Ascending aorta (tissue), 2 donors: ENCODE measurements around the gene MAP1LC3C. TPM values are rescaled to one million over a fixed set of nuclear protein-coding genes. Genes with fewer than 3 reads are reported as not detected.

Source experiments
- DNase-seq, 2 donors: peaks; one replicate each; pipeline ENCODE4 v3.0.0-alpha.2; 2019; ENCODE audit warnings: low spot score in 2 of 2
- H3K27ac ChIP-seq, 2 donors: fragments of 200-600 bp; sonication (generic); one replicate each; pipeline ENCODE4 v1.5.1; 2016 to 2017; ENCODE audit warnings: mild to moderate bottlenecking in 1 of 2
- H3K27me3 ChIP-seq: fragments of 200-600 bp; sonication (generic); one replicate; pipeline ENCODE4 v1.5.1; 2017
- H3K36me3 ChIP-seq, 2 donors: fragments of 200-600 bp; sonication (generic); one replicate each; pipeline ENCODE4 v1.5.1; 2016
- H3K4me1 ChIP-seq, 2 donors: fragments of 200-600 bp; sonication (generic); one replicate each; pipeline ENCODE4 v1.5.1; 2016 to 2017; ENCODE audit warnings: mild to moderate bottlenecking in 1 of 2
- H3K4me3 ChIP-seq, 2 donors: fragments of 200-600 bp; sonication (generic); one replicate each; pipeline ENCODE4 v1.5.1; 2016 to 2017; ENCODE audit warnings: mild to moderate bottlenecking in 1 of 2
- H3K9me3 ChIP-seq, 2 donors: fragments of 200-600 bp; sonication (generic); one replicate each; pipeline ENCODE4 v1.5.1; 2016
- CTCF ChIP-seq, 3 experiments: fragments of 200-600 bp in 2 of 3; fragments of 450-650 bp in 1 of 3; sonication (generic) in 2 of 3; IDR thresholded peaks; one replicate each; pipeline ENCODE4 v1.5.1; 2016 to 2019; ENCODE audit warnings: antibody characterized with exemption in 3 of 3, mild to moderate bottlenecking in 1 of 3, moderate library complexity in 1 of 3
- intact Hi-C: fragments of 100-400 bp; cut with DNase I; formaldehyde crosslinking; loops from one replicate; pipeline ENCODE4 v1.15.1; 2023
- total RNA-seq: library from RNA; depleted of rRNA; stranded (reverse); fragments of >200 nt; gene quantifications from one replicate; pipeline ENCODE4 v1.1.0, GENCODE V29; 2016

MAP1LC3C gene
- total RNA-seq, 1 donor from 2014 or later: not detected

- intact Hi-C loops: no loop called here
- no peaks in the 10 kb centered on the region for H3K36me3 ChIP-seq
- no peaks in the 10 kb centered on the region for H3K9me3 ChIP-seq
- DNase-seq: no peak
- H3K27me3 ChIP-seq: no peaks in the 10 kb centered on the region
- no peak overlapping the region for H3K27ac ChIP-seq
- H3K4me3 ChIP-seq: no peak overlapping the region
- no peak for TF ChIP-seq CTCF (IDR thresholded peaks at IDR 0.05)
- no peaks in the 10 kb centered on the region for H3K4me1 ChIP-seq
Observed at GRCh38 chr1:242023805-242024204, 24.9 kb upstream of the MAP1LC3C start.

GRCh38 chr1:242019018-242019417 is 20.1 kb upstream of the MAP1LC3C start:
- intact Hi-C loops: no loop called here
- DNase-seq: no peak
- Histone ChIP-seq H3K4me3 (no peak overlapping the region), H3K4me1 (no peaks in the 10 kb centered on the region), H3K27me3 (no peaks in the 10 kb centered on the region), H3K9me3 (no peaks in the 10 kb centered on the region), H3K36me3 (no peaks in the 10 kb centered on the region), H3K27ac (no peak overlapping the region)
- no peak for TF ChIP-seq CTCF (IDR thresholded peaks at IDR 0.05)

- H3K4me3 ChIP-seq: no peak overlapping the region
- TF ChIP-seq CTCF (IDR thresholded peaks at IDR 0.05): peak in 2 of 3 experiments; percentile 40 to 46
- intact Hi-C loops: no loop called here
- H3K4me1 ChIP-seq: no peaks in the 10 kb centered on the region
- no peaks in the 10 kb centered on the region for H3K9me3 ChIP-seq
- DNase-seq: no peak
- H3K27me3 ChIP-seq: no peaks in the 10 kb centered on the region
- H3K36me3 ChIP-seq: no peaks in the 10 kb centered on the region
- no peak overlapping the region for H3K27ac ChIP-seq
Observed at GRCh38 chr1:242017580-242018233, 18.8 kb upstream of the MAP1LC3C start.

GRCh38 chr1:242016479-242016878 is 17.6 kb upstream of the MAP1LC3C start:
- intact Hi-C loops: no loop called here
- Histone ChIP-seq H3K36me3 (no peaks in the 10 kb centered on the region), H3K4me1 (no peaks in the 10 kb centered on the region), H3K4me3 (no peak overlapping the region), H3K27me3 (no peaks in the 10 kb centered on the region), H3K9me3 (no peaks in the 10 kb centered on the region), H3K27ac (no peak overlapping the region)
- TF ChIP-seq CTCF (IDR thresholded peaks at IDR 0.05): no peak
- DNase-seq: no peak

GRCh38 chr1:242011894-242012660 is 13.2 kb upstream of the MAP1LC3C start:
- Histone ChIP-seq H3K4me3 (no peak overlapping the region), H3K36me3 (no peaks in the 10 kb centered on the region), H3K27me3 (no peaks in the 10 kb centered on the region), H3K9me3 (no peaks in the 10 kb centered on the region), H3K4me1 (no peaks in the 10 kb centered on the region), H3K27ac (no peak overlapping the region)
- intact Hi-C loops: no loop called here
- no peak for DNase-seq
- TF ChIP-seq CTCF (IDR thresholded peaks at IDR 0.05): no peak
